IMR-90 (cell line): ENCODE data around the gene GRK5. TPM values are rescaled to one million over a fixed set of nuclear protein-coding genes. Genes with fewer than 3 reads are reported as not detected.

ENCODE experiments used
- ATAC-seq: fragments of 200-7000 bp; cut with Tn5 transposase; 2 replicates; pipeline ENCODE4 v1.9.1; 2020; ENCODE audit warnings: low read depth, mild to moderate bottlenecking, moderate library complexity
- BruUV-seq: library from RNA; stranded (reverse); fragments of 400-500 nt; replicated peaks from 2 replicates; lab custom pipeline; 2021; lab: Mats Ljungman, UMichigan
- CTCF ChIA-PET: fragments of 300-600 bp; formaldehyde crosslinking; extraction: SDS; loops from one replicate; lab custom pipeline; 2021; ENCODE audit warnings: antibody characterized with exemption; lab: Yijun Ruan, JAX
- POLR2A ChIA-PET: fragments of 300-600 bp; sonication (Branson Sonifier 250); formaldehyde crosslinking; loops from one replicate; lab custom pipeline; 2022; ENCODE audit warnings: antibody characterized with exemption; ENCODE audit not compliant: unreplicated experiment; lab: Charles Lee
- DNase-seq: peaks from one replicate; pipeline ENCODE4 v3.0.0; 2013
- H2AFZ ChIP-seq: replicated peaks from 2 replicates; pipeline ENCODE3; 2013; ENCODE audit warnings: low read length, mild to moderate bottlenecking; ENCODE audit not compliant: poor library complexity
- H2AK5ac ChIP-seq: 2 replicates; pipeline ENCODE4 v1.6.1; 2013; ENCODE audit warnings: low read depth, low read length, inconsistent platforms
- H2AK9ac ChIP-seq: replicated peaks from 2 replicates; pipeline ENCODE3; 2013; ENCODE audit warnings: mild to moderate bottlenecking, low read depth, low read length, moderate library complexity; ENCODE audit not compliant: poor library complexity
- H2BK120ac ChIP-seq: 2 replicates; pipeline ENCODE4 v1.6.1; 2013; ENCODE audit warnings: low read depth, low read length, inconsistent platforms
- H2BK15ac ChIP-seq: 3 replicates; pipeline ENCODE4 v1.6.1; 2013; ENCODE audit warnings: low read depth, low read length, inconsistent platforms
- H2BK20ac ChIP-seq: 2 replicates; pipeline ENCODE4 v1.6.1; 2013; ENCODE audit warnings: low read depth, mild to moderate bottlenecking, inconsistent platforms, low read length, moderate library complexity
- H2BK5ac ChIP-seq: 2 replicates; pipeline ENCODE4 v1.6.1; 2013; ENCODE audit warnings: mild to moderate bottlenecking, low read depth, low read length, inconsistent platforms; ENCODE audit not compliant: poor library complexity, severe bottlenecking
- H3K14ac ChIP-seq: replicated peaks from 2 replicates; pipeline ENCODE4 v1.6.1; 2013; ENCODE audit warnings: low read depth, low read length, inconsistent platforms
- H3K18ac ChIP-seq: 2 replicates; pipeline ENCODE4 v1.6.1; 2013; ENCODE audit warnings: low read depth, low read length, control low read depth
- H3K23ac ChIP-seq: 2 replicates; pipeline ENCODE4 v1.6.1; 2013; ENCODE audit warnings: low read depth, low read length, inconsistent platforms
- H3K27ac ChIP-seq: 2 replicates; pipeline ENCODE4 v1.5.1; 2013; ENCODE audit warnings: mild to moderate bottlenecking, control low read depth, low read length; ENCODE audit not compliant: insufficient read depth
- H3K27me3 ChIP-seq: 2 replicates; pipeline ENCODE4 v1.6.1; 2013; ENCODE audit warnings: low read length; ENCODE audit not compliant: control insufficient read depth, insufficient read depth
- H3K36me3 ChIP-seq: 2 replicates; pipeline ENCODE4 v1.6.1; 2013; ENCODE audit warnings: low read length, mixed read lengths; ENCODE audit not compliant: control insufficient read depth, insufficient read depth
- H3K4ac ChIP-seq: 2 replicates; pipeline ENCODE4 v1.6.1; 2013; ENCODE audit warnings: low read depth, low read length, inconsistent platforms
- H3K4me1 ChIP-seq: 2 replicates; pipeline ENCODE4 v1.6.1; 2013; ENCODE audit warnings: low read length, mixed read lengths; ENCODE audit not compliant: control insufficient read depth, insufficient read depth
- H3K4me2 ChIP-seq: 2 replicates; pipeline ENCODE4 v1.6.1; 2013; ENCODE audit warnings: low read depth, mild to moderate bottlenecking, control low read depth, low read length, moderate library complexity
- H3K4me3 ChIP-seq: 2 replicates; pipeline ENCODE4 v1.5.1; 2013; ENCODE audit warnings: low read depth, mild to moderate bottlenecking, control low read depth, low read length, moderate library complexity; ENCODE audit not compliant: insufficient read depth
- H3K56ac ChIP-seq: 2 replicates; pipeline ENCODE4 v1.6.1; 2013; ENCODE audit warnings: low read length, inconsistent platforms; ENCODE audit not compliant: insufficient read depth; ENCODE audit errors: extremely low read depth
- H3K79me1 ChIP-seq, 2 experiments: 2 replicates each; pipeline ENCODE4 v1.6.1; 2013; ENCODE audit warnings: low read length in 2 of 2, inconsistent platforms in 1 of 2, low read depth in 1 of 2
- H3K9ac ChIP-seq: 2 replicates; pipeline ENCODE4 v1.6.1; 2013; ENCODE audit warnings: low read depth, low read length, control low read depth
- H3K9me1 ChIP-seq: 2 replicates; pipeline ENCODE4 v1.6.1; 2013; ENCODE audit warnings: low read length, inconsistent platforms; ENCODE audit not compliant: insufficient read depth
- H3K9me3 ChIP-seq: 2 replicates; pipeline ENCODE4 v1.6.1; 2013; ENCODE audit warnings: low read length; ENCODE audit not compliant: control insufficient read depth, insufficient read depth
- H4K20me1 ChIP-seq: 2 replicates; pipeline ENCODE4 v1.6.1; 2013; ENCODE audit warnings: low read length, inconsistent platforms; ENCODE audit not compliant: insufficient read depth
- H4K5ac ChIP-seq: 2 replicates; pipeline ENCODE4 v1.6.1; 2013; ENCODE audit warnings: mild to moderate bottlenecking, low read depth, low read length, control low read depth
- H4K8ac ChIP-seq, 2 experiments: 2 replicates each; pipeline ENCODE4 v1.6.1; 2013; ENCODE audit warnings: low read depth in 2 of 2, low read length in 2 of 2, control low read depth in 1 of 2, inconsistent platforms in 1 of 2
- H4K91ac ChIP-seq: 2 replicates; pipeline ENCODE4 v1.6.1; 2013; ENCODE audit warnings: low read depth, low read length, inconsistent platforms; ENCODE audit not compliant: insufficient read depth
- BHLHE40 ChIP-seq: fragments of 150-350 bp; IDR thresholded peaks from 2 replicates; pipeline ENCODE4 v1.6.1; 2016; ENCODE audit warnings: mild to moderate bottlenecking, low read depth, low read length
- CEBPB ChIP-seq: IDR thresholded peaks from 2 replicates; pipeline ENCODE4 v1.6.1; 2012; ENCODE audit warnings: low read depth, low read length, improper control_type of control experiment
- CHD1 ChIP-seq: IDR thresholded peaks from 2 replicates; pipeline ENCODE4 v1.6.1; 2012; ENCODE audit warnings: low read depth, low read length, improper control_type of control experiment
- CTCF ChIP-seq: conservative IDR thresholded peaks from 2 replicates; pipeline ENCODE4 v1.5.1; 2012; ENCODE audit warnings: mild to moderate bottlenecking, low read depth, low read length, improper control_type of control experiment
- ELK1 ChIP-seq: fragments of 150-350 bp; IDR thresholded peaks from 2 replicates; pipeline ENCODE4 v1.6.1; 2016; ENCODE audit warnings: low read depth, mild to moderate bottlenecking, low read length, moderate library complexity, borderline replicate concordance
- FOS ChIP-seq: fragments of 150-350 bp; IDR thresholded peaks from 2 replicates; pipeline ENCODE4 v1.6.1; 2016; ENCODE audit warnings: low read depth, low read length
- MAFK ChIP-seq: IDR thresholded peaks from 2 replicates; pipeline ENCODE4 v1.6.1; 2012; ENCODE audit warnings: low read depth, low read length, improper control_type of control experiment
- MAZ ChIP-seq: IDR thresholded peaks from 2 replicates; pipeline ENCODE4 v1.6.1; 2012; ENCODE audit warnings: low read depth, mild to moderate bottlenecking, low read length, improper control_type of control experiment, moderate library complexity, borderline replicate concordance
- MXI1 ChIP-seq: IDR thresholded peaks from 2 replicates; pipeline ENCODE4 v1.6.1; 2012; ENCODE audit warnings: low read depth, mild to moderate bottlenecking, low read length, moderate library complexity, borderline replicate concordance
- NFE2L2 ChIP-seq: fragments of 150-350 bp; IDR thresholded peaks from 2 replicates; pipeline ENCODE4 v1.6.1; 2016; ENCODE audit warnings: low read depth, mild to moderate bottlenecking, low read length
- POLR2A ChIP-seq: IDR thresholded peaks from 2 replicates; pipeline ENCODE4 v1.6.1; 2012; ENCODE audit warnings: mild to moderate bottlenecking, low read depth, low read length
- RAD21 ChIP-seq: IDR thresholded peaks from 2 replicates; pipeline ENCODE4 v1.6.1; 2012; ENCODE audit warnings: low read length, improper control_type of control experiment
- RCOR1 ChIP-seq: IDR thresholded peaks from 2 replicates; pipeline ENCODE4 v1.6.1; 2012; ENCODE audit warnings: mild to moderate bottlenecking, low read length, improper control_type of control experiment; ENCODE audit not compliant: insufficient replicate concordance
- RFX5 ChIP-seq: IDR thresholded peaks from 2 replicates; pipeline ENCODE4 v1.8.0; 2012; ENCODE audit warnings: low read depth, mild to moderate bottlenecking, low read length, moderate library complexity
- SMC3 ChIP-seq: fragments of 150-350 bp; IDR thresholded peaks from 2 replicates; pipeline ENCODE4 v1.6.1; 2016; ENCODE audit warnings: low read depth, mild to moderate bottlenecking, antibody characterized with exemption, low read length, moderate library complexity
- USF2 ChIP-seq: fragments of 150-350 bp; IDR thresholded peaks from 2 replicates; pipeline ENCODE4 v1.6.1; 2017; ENCODE audit warnings: mild to moderate bottlenecking, antibody characterized with exemption, low read length, low read depth
- WGBS, 2 experiments: methylation state at CpG; one replicate each; pipeline versions ENCODE4 v1.1.5 to v1.1.7; 2013; ENCODE audit warnings: missing lambda C conversion rate in 2 of 2; ENCODE audit not compliant: insufficient read length in 1 of 2; ENCODE audit errors: extremely low coverage in 2 of 2; 5-methylcytosine and 5-hydroxymethylcytosine counted together
- dilution Hi-C: fragments of 300-500 bp; cut with HindIII; formaldehyde crosslinking; loops from one replicate; pipeline ENCODE4 v1.14.3; 2018; ENCODE audit warnings: low sequenced_read_pairs; ENCODE audit not compliant: unreplicated experiment
- in situ Hi-C: fragments of 300-500 bp; cut with MboI; formaldehyde crosslinking; loops from 3 replicates; pipeline ENCODE4 v1.14.3; 2019; ENCODE audit warnings: low sequenced_read_pairs, inconsistent platforms, mixed read lengths
- intact Hi-C: fragments of 100-400 bp; cut with micrococcal nuclease; formaldehyde crosslinking; loops from 2 replicates; pipeline ENCODE4 v1.10.0; 2022
- polyA plus RNA-seq, 3 experiments: library from polyadenylated mRNA; depleted of rRNA; stranded (reverse); fragments of >200 nt; gene quantifications; 2 replicates each; pipeline ENCODE4 v1.2.3, GENCODE V29; 2012; ENCODE audit warnings: low replicate concordance in 1 of 3
- total RNA-seq: library from RNA; depleted of rRNA; stranded (reverse); fragments of >200 nt; gene quantifications from 2 replicates; pipeline ENCODE4 v1.2.3, GENCODE V29; 2012

The GRK5 gene
- total and polyA plus RNA-seq, 2 of the 4 experiments (the other 2 are of a cell fraction) = 12.9 to 16.3 TPM

- ChIA-PET POLR2A (no interaction called here), CTCF (no interaction called here)
- Histone ChIP-seq H3K9ac (no peak overlapping the region), H3K4me2 (no peak overlapping the region), H3K9me1 (peaks cover 42% of the 10 kb centered on the region), H3K36me3 (peaks cover 37% of the 10 kb centered on the region), H3K14ac (no peak overlapping the region), H3K9me3 (no peaks in the 10 kb centered on the region), H4K8ac (no peak overlapping the region), H3K56ac (no peak overlapping the region), H4K20me1 (peaks cover 57% of the 10 kb centered on the region), H2AFZ (no peak overlapping the region), H3K79me1 (peaks cover 35 to 81% of the 10 kb centered on the region in 2 experiments), H3K18ac (no peak overlapping the region), H2AK9ac (no peak overlapping the region), H2BK15ac (no peak overlapping the region), H2BK120ac (no peak overlapping the region), H2BK20ac (no peak overlapping the region), H2AK5ac (no peak overlapping the region), H4K5ac (no peak overlapping the region), H4K91ac (no peak overlapping the region), H3K4ac (no peak overlapping the region), H3K27ac (no peak overlapping the region), H3K4me3 (no peak overlapping the region), H3K4me1 (peaks cover 35% of the 10 kb centered on the region), H3K23ac (no peak overlapping the region), H3K27me3 (no peaks in the 10 kb centered on the region), H2BK5ac (no peak overlapping the region)
- no TSS peak for BruUV-seq
- intact Hi-C loops (loop anchor here (5.0 kb wide), 1 partner anchor 73 kb away; no protein-coding TSS in a partner anchor), in situ Hi-C loops (no loop called here), dilution Hi-C loops (no loop called here)
- TF ChIP-seq RAD21 (no peak), RFX5 (no peak), RCOR1 (no peak), POLR2A (no peak), CHD1 (no peak), MXI1 (no peak), SMC3 (no peak), NFE2L2 (no peak), MAFK (no peak), USF2 (no peak), ELK1 (no peak), MAZ (no peak), BHLHE40 (no peak), FOS (no peak), CTCF (no peak), CEBPB (no peak)
- WGBS, 2 experiments = 66% methylated on average over 4 of the region's 9 CpGs; no CpG with 5 or more reads in 1 of the 2 experiments
- ATAC-seq (no peak), DNase-seq (no peak)
These were observed 131.7 kb downstream of the GRK5 start for GRCh38 chr10:119339109-119339508.
